Endothelial cell of umbilical vein (primary cell): ENCODE data around the gene CDYL. TPM values are rescaled to one million over a fixed set of nuclear protein-coding genes. Genes with fewer than 3 reads are reported as not detected.

Source experiments
- BruUV-seq: library from RNA; stranded (reverse); fragments of 400-500 nt; replicated peaks from 2 replicates; lab custom pipeline; 2021; lab: Mats Ljungman, UMichigan
- CTCF ChIA-PET: fragments of 300-600, 350-600 bp; sonication (Branson Sonifier 250); formaldehyde crosslinking; loops from one replicate; lab custom pipeline; 2021; ENCODE audit warnings: antibody characterized with exemption, inconsistent platforms; lab: Charles Lee
- POLR2A ChIA-PET: fragments of 300-600, 350-600 bp; sonication (Branson Sonifier 250); formaldehyde crosslinking; loops from one replicate; lab custom pipeline; 2021; ENCODE audit warnings: antibody characterized with exemption, inconsistent platforms; lab: Charles Lee
- DNase-seq: peaks from one replicate; pipeline ENCODE4 v3.0.0-alpha.2; 2011; ENCODE audit warnings: low read depth, low spot score
- FAIRE-seq: peaks from 2 replicates; lab custom pipeline; 2011; peaks lifted over from hg19 to GRCh38; lab: Jason Lieb, UNC
- H2AFZ ChIP-seq: 2 replicates; pipeline ENCODE4 v1.6.0; 2012; ENCODE audit warnings: low read depth, low read length, control low read depth, inconsistent platforms
- H3K27ac ChIP-seq: 2 replicates; pipeline ENCODE4 v1.5.1; 2011; ENCODE audit warnings: low read depth, mild to moderate bottlenecking, control low read depth, low read length, moderate library complexity; ENCODE audit not compliant: insufficient read depth
- H3K27me3 ChIP-seq, 2 experiments: 2 replicates each; pipeline versions ENCODE4 v1.6.0 to v1.6.1; 2011; ENCODE audit warnings: low read length in 2 of 2, mixed read lengths in 1 of 2; ENCODE audit not compliant: control insufficient read depth in 2 of 2, insufficient read depth in 2 of 2
- H3K36me3 ChIP-seq, 2 experiments: 2 replicates in 1 of 2; 3 replicates in 1 of 2; pipeline ENCODE4 v1.5.1; 2011; ENCODE audit warnings: low read length in 2 of 2, mild to moderate bottlenecking in 1 of 2, moderate library complexity in 1 of 2; ENCODE audit not compliant: control insufficient read depth in 2 of 2, insufficient read depth in 2 of 2; ENCODE audit errors: extremely low read depth in 1 of 2
- H3K4me1 ChIP-seq: 3 replicates; pipeline ENCODE4 v1.5.1; 2011; ENCODE audit warnings: mild to moderate bottlenecking, low read length; ENCODE audit not compliant: control insufficient read depth, insufficient read depth; ENCODE audit errors: extremely low read depth
- H3K4me2 ChIP-seq: 2 replicates; pipeline ENCODE4 v1.6.1; 2011; ENCODE audit warnings: low read length, control low read depth, mixed read lengths; ENCODE audit not compliant: insufficient read depth
- H3K4me3 ChIP-seq, 3 experiments: fragments of 200-600 bp in 1 of 3; sonication (generic), shearing (Covaris generic) in 1 of 3; replicated peaks in 1 of 3; 2 replicates each; pipeline ENCODE4 v1.5.1; 2011 to 2016; ENCODE audit warnings: control low read depth in 3 of 3, low read length in 3 of 3, mild to moderate bottlenecking in 2 of 3, inconsistent platforms in 1 of 3, low read depth in 1 of 3, moderate library complexity in 1 of 3; ENCODE audit not compliant: insufficient read depth in 1 of 3
- H3K79me2 ChIP-seq: 2 replicates; pipeline ENCODE4 v1.6.0; 2012; ENCODE audit warnings: low read length, inconsistent platforms; ENCODE audit not compliant: control insufficient read depth, insufficient read depth
- H3K9ac ChIP-seq: replicated peaks from 2 replicates; pipeline ENCODE3; 2011; ENCODE audit warnings: low read length, control low read depth; ENCODE audit not compliant: insufficient read depth; ENCODE audit errors: extremely low read depth
- H3K9me1 ChIP-seq: replicated peaks from 3 replicates; pipeline ENCODE4 v1.6.0; 2011; ENCODE audit warnings: mild to moderate bottlenecking, low read length; ENCODE audit not compliant: control insufficient read depth, insufficient read depth; ENCODE audit errors: extremely low read depth
- H3K9me3 ChIP-seq: replicated peaks from 2 replicates; pipeline ENCODE4 v1.5.1; 2012; ENCODE audit warnings: low read length, inconsistent platforms; ENCODE audit not compliant: control insufficient read depth, insufficient read depth
- H4K20me1 ChIP-seq: replicated peaks from 2 replicates; pipeline ENCODE3; 2011; ENCODE audit warnings: mild to moderate bottlenecking, low read length; ENCODE audit not compliant: control insufficient read depth, insufficient read depth; ENCODE audit errors: extremely low read depth
- CTCF ChIP-seq, 2 donors: IDR thresholded peaks; 1 replicate in 1 of 2; 2 replicates in 1 of 2; pipeline ENCODE4 v1.5.1; 2011; ENCODE audit warnings: low read length in 2 of 2, mild to moderate bottlenecking in 2 of 2, moderate library complexity in 2 of 2, control low read depth in 1 of 2, inconsistent platforms in 1 of 2, low read depth in 1 of 2; ENCODE audit not compliant: insufficient read depth in 1 of 2; ENCODE audit errors: extremely low read depth in 1 of 2
- EZH2 ChIP-seq: IDR thresholded peaks from 2 replicates; pipeline ENCODE4 v1.6.1; 2012; ENCODE audit warnings: borderline replicate concordance, low read depth, mild to moderate bottlenecking, moderate library complexity, low read length, inconsistent platforms; ENCODE audit not compliant: severe bottlenecking
- FOS ChIP-seq: IDR thresholded peaks from 2 replicates; pipeline ENCODE4 v1.6.1; 2011; ENCODE audit warnings: mild to moderate bottlenecking, low read length, moderate library complexity, borderline replicate concordance; ENCODE audit not compliant: insufficient read depth
- GATA2 ChIP-seq: IDR thresholded peaks from 2 replicates; pipeline ENCODE4 v1.7.0; 2011; ENCODE audit warnings: low read depth, mild to moderate bottlenecking, moderate library complexity, mixed read lengths, low read length; ENCODE audit not compliant: insufficient read length, insufficient read depth
- JUN ChIP-seq: IDR thresholded peaks from 2 replicates; pipeline ENCODE4 v1.6.1; 2011; ENCODE audit warnings: borderline replicate concordance, low read depth; ENCODE audit not compliant: insufficient read length, insufficient read depth
- MYC ChIP-seq: IDR thresholded peaks from one replicate; pipeline ENCODE4 v1.6.1; 2011; ENCODE audit warnings: mild to moderate bottlenecking, low read depth, low read length
- POLR2A ChIP-seq: IDR thresholded peaks from 2 replicates; pipeline ENCODE4 v1.6.1; 2012; ENCODE audit warnings: low read depth, mild to moderate bottlenecking, control low read depth, low read length
- POLR2AphosphoS5 ChIP-seq: IDR thresholded peaks from 2 replicates; pipeline ENCODE4 v1.6.1; 2012; ENCODE audit warnings: low read depth, mild to moderate bottlenecking, control low read depth, low read length, moderate library complexity; ENCODE audit not compliant: insufficient read depth
- dilution Hi-C: fragments of 300-500 bp; cut with MboI; formaldehyde crosslinking; loops from one replicate; pipeline ENCODE4 v1.15.0; 2019; ENCODE audit warnings: low sequenced_read_pairs; ENCODE audit not compliant: extremely low pct_ligation_motif_present
- intact Hi-C: fragments of 100-400 bp; cut with micrococcal nuclease; formaldehyde crosslinking; loops from one replicate; pipeline ENCODE4 v1.10.0; 2022
- polyA plus RNA-seq, 4 experiments: library from polyadenylated mRNA; depleted of rRNA in 3 of 4; stranded (reverse) in 3 of 4; unstranded in 1 of 4; fragments of >200 nt; gene quantifications; 2 replicates each; pipeline versions ENCODE4 v1.2.1 to v1.2.3, GENCODE V29; 2011 to 2012; ENCODE audit warnings: missing spikeins in 1 of 4
- total RNA-seq: library from RNA; stranded (reverse); gene quantifications from 2 replicates; pipeline ENCODE4 v1.2.3, GENCODE V29; 2021
- TF ChIP-seq, protein P1 (sequence below): IDR thresholded peaks from 2 replicates; pipeline ENCODE4 v1.6.1; 2011; ENCODE audit not compliant: insufficient read depth, insufficient read length

Gene CDYL
- total and polyA plus RNA-seq, 2 donors (not counting 3 experiments of a cell fraction or from before 2014, with no cell fraction given) = 10.2 to 35.6 TPM

- no peaks in the 10 kb centered on the region for H3K9me3 ChIP-seq
- ChIA-PET POLR2A (no interaction called here), CTCF (no interaction called here)
- no TSS peak for BruUV-seq
- intact Hi-C loops (no loop called here), dilution Hi-C loops (no loop called here)
- FAIRE-seq = no peak
- no peak overlapping the region for H3K4me2 ChIP-seq
- H3K9ac ChIP-seq = no peak overlapping the region
- H3K4me3 ChIP-seq = no peak overlapping the region
- H3K36me3 ChIP-seq = no peaks in the 10 kb centered on the region
- peaks cover 29% of the 10 kb centered on the region for H3K79me2 ChIP-seq
- H3K9me1 ChIP-seq = no peaks in the 10 kb centered on the region
- DNase-seq = no peak
- H3K4me1 ChIP-seq = no peaks in the 10 kb centered on the region
- H3K27ac ChIP-seq = no peak overlapping the region
- no peaks in the 10 kb centered on the region for H4K20me1 ChIP-seq
- no peak overlapping the region for H2AFZ ChIP-seq
- H3K27me3 ChIP-seq = no peaks in the 10 kb centered on the region
- no peak for TF ChIP-seq POLR2AphosphoS5
- no peak for TF ChIP-seq JUN
- no peak for TF ChIP-seq EZH2
- no peak for TF ChIP-seq FOS
- TF ChIP-seq MYC = no peak
- TF ChIP-seq, protein P1, sequence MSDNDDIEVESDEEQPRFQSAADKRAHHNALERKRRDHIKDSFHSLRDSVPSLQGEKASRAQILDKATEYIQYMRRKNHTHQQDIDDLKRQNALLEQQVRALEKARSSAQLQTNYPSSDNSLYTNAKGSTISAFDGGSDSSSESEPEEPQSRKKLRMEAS = no peak
- TF ChIP-seq CTCF (IDR thresholded peaks at IDR 0.05; ENCODE audit: extremely low read depth in 1 of 2, insufficient read depth in 1 of 2, low read depth in 1 of 2, low read length in 2 of 2) = no peak
- TF ChIP-seq POLR2A = no peak
- no peak for TF ChIP-seq GATA2
These were observed 84.2 kb downstream of the CDYL start for GRCh38 chr6:4860387-4860786.
